ENCODE results near the gene AUTS2. TPM values are rescaled to one million over a fixed set of nuclear protein-coding genes. Genes with fewer than 3 reads are reported as not detected.

AUTS2 gene
- total and polyA plus RNA-seq, 10 of the 15 experiments (the other 5 are each of a cell fraction or from before 2014, with no cell fraction given), result 6.4 to 55.6 (median 21.6) TPM

DNA sequence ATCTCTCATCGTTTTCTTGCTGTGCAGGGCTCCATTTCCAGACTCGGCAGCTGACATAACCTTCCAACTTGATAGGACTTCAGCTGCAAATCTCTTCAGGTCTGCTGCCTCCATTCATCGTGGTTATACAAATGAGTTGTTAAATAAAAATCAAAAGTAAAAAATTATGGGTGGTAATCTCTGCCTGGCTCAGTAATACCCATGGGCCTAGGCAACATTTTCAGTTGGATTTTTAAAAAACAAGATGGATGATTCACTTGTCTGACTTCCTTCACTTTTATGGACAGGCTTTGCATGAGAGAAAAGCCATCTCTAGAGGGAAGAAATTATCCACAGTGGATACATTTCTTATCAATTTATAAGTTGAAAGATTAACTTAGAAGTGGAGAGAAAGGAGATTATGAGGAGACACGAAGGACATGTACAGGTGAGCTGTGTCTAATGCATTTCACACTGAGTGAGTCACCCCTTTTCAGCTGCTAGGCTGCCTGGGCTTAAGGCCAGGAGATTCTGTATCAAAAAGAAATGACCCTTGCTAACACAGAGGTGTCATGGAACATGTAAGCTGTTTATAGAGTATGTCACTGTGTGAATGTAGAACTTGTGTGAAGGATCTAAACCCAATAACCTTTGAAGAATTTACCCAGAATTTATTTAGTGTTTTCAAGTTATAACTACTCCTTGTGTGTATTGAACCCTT, 495.1 kb downstream of the AUTS2 start:
- Histone ChIP-seq H3K27me3 (replicated peaks in 1 of 2; ENCODE audit: control insufficient read depth in 2 of 2, insufficient read depth in 2 of 2, low read length in 1 of 2) (no peaks in the 10 kb centered on the region), H3K79me2 (ENCODE audit: control insufficient read depth, insufficient read depth, low read length) (no peaks in the 10 kb centered on the region), H3K27ac (ENCODE audit: control insufficient read depth, insufficient read depth) (no peak overlapping the region), H2AFZ (ENCODE audit: control insufficient read depth, low read depth, low read length) (no peak overlapping the region), H3K9ac (ENCODE audit: control insufficient read depth, insufficient read depth, low read length) (no peak overlapping the region), H3K4me1 (ENCODE audit: control insufficient read depth, insufficient read depth, low read length) (no peaks in the 10 kb centered on the region), H3K9me3 (replicated peaks; ENCODE audit: control insufficient read depth, insufficient read depth, low read length) (no peaks in the 10 kb centered on the region), H3K4me2 (ENCODE audit: control insufficient read depth, insufficient read depth) (no peak overlapping the region), H3K4me3 (no peak overlapping the region), H3K36me3 (ENCODE audit: control insufficient read depth in 2 of 2, insufficient read depth in 2 of 2, low read length in 1 of 2) (no peaks in the 10 kb centered on the region; a peak in 1 of 4 replicates), H4K20me1 (ENCODE audit: control insufficient read depth, insufficient read depth) (no peaks in the 10 kb centered on the region)
- ChIA-PET SMC1A (ENCODE audit: uncharacterized antibody, unreplicated experiment) (interaction anchor here (1.0 to 2.4 kb wide), 2 partner anchors 9 to 14 kb away, joined by 3 to 7 read pairs; no protein-coding TSS in a partner anchor), CTCF (interaction anchor here (0.8 to 1.4 kb wide), 5 partner anchors 11 to 40 kb away, joined by 3 read pairs; no protein-coding TSS in a partner anchor), RAD21 (ENCODE audit: unreplicated experiment) (no interaction called here), POLR2A (no interaction called here)
- no TSS peak for BruUV-seq (replicated peaks)
- in situ Hi-C loops (cut with MboI), result no loop called here
- FAIRE-seq (no peak), ATAC-seq (no peak), DNase-seq (ENCODE audit: low read depth, low spot score) (no peak)
- 36% methylated on average over 4 of the region's 4 CpGs for WGBS (ENCODE audit: insufficient coverage, insufficient replicate concordance, low lambda C conversion rate, missing lambda C conversion rate)
- TF ChIP-seq ZNF217 (IDR thresholded peaks at IDR 0.05) (no peak), PKNOX1 (IDR thresholded peaks at IDR 0.05) (no peak)
- intact Hi-C loops (cut with micrococcal nuclease; ENCODE audit: unreplicated experiment), result no loop called here

DNA sequence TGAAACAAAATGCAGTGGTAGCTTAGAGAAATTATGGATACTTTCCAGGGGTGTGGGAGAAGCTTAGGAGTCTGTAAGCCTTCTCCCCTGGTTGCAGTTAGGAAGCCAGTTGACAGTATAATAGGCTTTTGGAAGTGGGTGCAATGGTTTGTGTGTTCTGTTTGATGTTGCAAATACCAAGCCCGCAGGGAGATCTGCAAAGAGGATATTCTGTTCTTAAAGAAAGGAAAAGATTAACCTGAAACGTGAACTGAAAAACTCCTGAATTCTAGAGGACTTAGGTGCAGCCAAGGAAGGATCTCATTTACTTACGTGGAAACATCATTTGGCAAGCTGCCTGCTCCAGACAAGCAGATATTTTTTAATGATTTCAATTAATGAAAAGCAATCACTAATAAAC, 496.6 kb downstream of the AUTS2 start:
- no peaks in the 10 kb centered on the region for H3K27me3 ChIP-seq (replicated peaks in 1 of 2; ENCODE audit: control insufficient read depth in 2 of 2, insufficient read depth in 2 of 2, low read length in 1 of 2)
- ATAC-seq, result no peak
- SMC1A ChIA-PET (ENCODE audit: uncharacterized antibody, unreplicated experiment), result no interaction called here
- no peaks in the 10 kb centered on the region; a peak in 1 of 4 replicates for H3K36me3 ChIP-seq (ENCODE audit: control insufficient read depth in 2 of 2, insufficient read depth in 2 of 2, low read length in 1 of 2)
- no peaks in the 10 kb centered on the region for H3K79me2 ChIP-seq (ENCODE audit: control insufficient read depth, insufficient read depth, low read length)
- DNase-seq (ENCODE audit: low read depth, low spot score), result no peak
- intact Hi-C loops (cut with micrococcal nuclease; ENCODE audit: unreplicated experiment), result no loop called here
- no peaks in the 10 kb centered on the region for H3K9me3 ChIP-seq (replicated peaks; ENCODE audit: control insufficient read depth, insufficient read depth, low read length)
- BruUV-seq (replicated peaks), result no TSS peak
- in situ Hi-C loops (cut with MboI), result no loop called here
- no peak overlapping the region for H3K4me2 ChIP-seq (ENCODE audit: control insufficient read depth, insufficient read depth)
- POLR2A ChIA-PET, result no interaction called here
- WGBS (ENCODE audit: insufficient coverage, insufficient replicate concordance, low lambda C conversion rate, missing lambda C conversion rate), result 54% methylated on average over 3 of the region's 3 CpGs
- no peak overlapping the region for H3K27ac ChIP-seq (ENCODE audit: control insufficient read depth, insufficient read depth)
- TF ChIP-seq, protein P1, sequence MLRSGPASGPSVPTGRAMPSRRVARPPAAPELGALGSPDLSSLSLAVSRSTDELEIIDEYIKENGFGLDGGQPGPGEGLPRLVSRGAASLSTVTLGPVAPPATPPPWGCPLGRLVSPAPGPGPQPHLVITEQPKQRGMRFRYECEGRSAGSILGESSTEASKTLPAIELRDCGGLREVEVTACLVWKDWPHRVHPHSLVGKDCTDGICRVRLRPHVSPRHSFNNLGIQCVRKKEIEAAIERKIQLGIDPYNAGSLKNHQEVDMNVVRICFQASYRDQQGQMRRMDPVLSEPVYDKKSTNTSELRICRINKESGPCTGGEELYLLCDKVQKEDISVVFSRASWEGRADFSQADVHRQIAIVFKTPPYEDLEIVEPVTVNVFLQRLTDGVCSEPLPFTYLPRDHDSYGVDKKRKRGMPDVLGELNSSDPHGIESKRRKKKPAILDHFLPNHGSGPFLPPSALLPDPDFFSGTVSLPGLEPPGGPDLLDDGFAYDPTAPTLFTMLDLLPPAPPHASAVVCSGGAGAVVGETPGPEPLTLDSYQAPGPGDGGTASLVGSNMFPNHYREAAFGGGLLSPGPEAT (IDR thresholded peaks at IDR 0.05; ENCODE audit: low read depth), result no peak
- TF ChIP-seq LARP7 (IDR thresholded peaks at IDR 0.05) (no peak), BACH1 (IDR thresholded peaks at IDR 0.05; ENCODE audit: borderline replicate concordance) (no peak), CREB1 (IDR thresholded peaks at IDR 0.05; ENCODE audit: low read depth) (no peak), CBX5 (IDR thresholded peaks at IDR 0.05; ENCODE audit: low read depth) (no peak), ZNF24 (IDR thresholded peaks at IDR 0.05) (no peak), TBL1XR1 (IDR thresholded peaks at IDR 0.05; ENCODE audit: low read depth, low read length) (no peak), EGR1 (IDR thresholded peaks at IDR 0.05; ENCODE audit: borderline replicate concordance in 1 of 2, low read depth in 2 of 2, low read length in 2 of 2) (no peak), PKNOX1 (IDR thresholded peaks at IDR 0.05) (no peak), NFYB (IDR thresholded peaks at IDR 0.05; ENCODE audit: insufficient read depth, low read depth, low read length) (no peak)
- H3K9ac ChIP-seq (ENCODE audit: control insufficient read depth, insufficient read depth, low read length), result no peak overlapping the region
- FAIRE-seq, result no peak
- no peaks in the 10 kb centered on the region for H3K4me1 ChIP-seq (ENCODE audit: control insufficient read depth, insufficient read depth, low read length)
- RAD21 ChIA-PET (ENCODE audit: unreplicated experiment), result no interaction called here
- CTCF ChIA-PET, result no interaction called here
- no peak overlapping the region for H3K4me3 ChIP-seq
- H2AFZ ChIP-seq (ENCODE audit: control insufficient read depth, low read depth, low read length), result no peak overlapping the region
- no peaks in the 10 kb centered on the region for H4K20me1 ChIP-seq (ENCODE audit: control insufficient read depth, insufficient read depth)

Data from GM12878 (cell line).